Measurements from ENCODE around the gene MAD1L1.

MAD1L1 gene

GRCh38 chr7:2116448-2116810, 116.3 kb downstream of the MAD1L1 start:
- Histone ChIP-seq H2AFZ (ENCODE audit: low read depth, low read length, severe bottlenecking) (no peak overlapping the region), H3K4me3 (ENCODE audit: insufficient read depth, low read length, poor library complexity, severe bottlenecking) (no peak overlapping the region), H3K4me2 (ENCODE audit: low read depth, low read length, poor library complexity, severe bottlenecking) (no peak overlapping the region), H3F3A (ENCODE audit: insufficient read depth) (no peaks in the 10 kb centered on the region), H4K20me1 (ENCODE audit: low read depth, low read length) (no peaks in the 10 kb centered on the region), H3K79me2 (ENCODE audit: insufficient read depth, low read length) (no peaks in the 10 kb centered on the region), H3K36me3 (ENCODE audit: low read length) (no peaks in the 10 kb centered on the region), H3K9me3 (ENCODE audit: insufficient read depth, low read length) (no peaks in the 10 kb centered on the region), H3K27ac (ENCODE audit: low read depth, low read length) (no peak overlapping the region), H3K9ac (ENCODE audit: low read length) (no peak overlapping the region), H3K27me3 (ENCODE audit: low read length) (no peaks in the 10 kb centered on the region), H3K9me2 (replicated peaks; ENCODE audit: insufficient read depth, low read length) (no peaks in the 10 kb centered on the region)
- TF ChIP-seq EZH2phosphoT487 (conservative IDR thresholded peaks at IDR 0.05; ENCODE audit: low read length), result no peak
- no peak for TF ChIP-seq CTCF (IDR thresholded peaks at IDR 0.05; ENCODE audit: insufficient read depth, low read length, poor library complexity, severe bottlenecking)

- no peaks in the 10 kb centered on the region for H3K36me3 ChIP-seq (ENCODE audit: low read length)
- H2AFZ ChIP-seq (ENCODE audit: low read depth, low read length, severe bottlenecking), result no peak overlapping the region
- no peaks in the 10 kb centered on the region for H3K27me3 ChIP-seq (ENCODE audit: low read length)
- TF ChIP-seq CTCF (IDR thresholded peaks at IDR 0.05; ENCODE audit: insufficient read depth, low read length, poor library complexity, severe bottlenecking) (no peak), EZH2phosphoT487 (conservative IDR thresholded peaks at IDR 0.05; ENCODE audit: low read length) (no peak)
- H3K4me3 ChIP-seq (ENCODE audit: insufficient read depth, low read length, poor library complexity, severe bottlenecking), result no peak overlapping the region
- H3K9ac ChIP-seq (ENCODE audit: low read length), result no peak overlapping the region
- no peak overlapping the region for H3K4me2 ChIP-seq (ENCODE audit: low read depth, low read length, poor library complexity, severe bottlenecking)
- no peaks in the 10 kb centered on the region for H3K9me3 ChIP-seq (ENCODE audit: insufficient read depth, low read length)
- no peak overlapping the region for H3K27ac ChIP-seq (ENCODE audit: low read depth, low read length)
- no peaks in the 10 kb centered on the region for H3K79me2 ChIP-seq (ENCODE audit: insufficient read depth, low read length)
- no peaks in the 10 kb centered on the region for H3K9me2 ChIP-seq (replicated peaks; ENCODE audit: insufficient read depth, low read length)
- no peaks in the 10 kb centered on the region for H4K20me1 ChIP-seq (ENCODE audit: low read depth, low read length)
- no peaks in the 10 kb centered on the region for H3F3A ChIP-seq (ENCODE audit: insufficient read depth)
Observed at GRCh38 chr7:2115760-2116447, 116.8 kb downstream of the MAD1L1 start.

GRCh38 chr7:2114926-2115759, 117.6 kb downstream of the MAD1L1 start:
- no peak overlapping the region for H2AFZ ChIP-seq (ENCODE audit: low read depth, low read length, severe bottlenecking)
- H3K27me3 ChIP-seq (ENCODE audit: low read length), result no peaks in the 10 kb centered on the region
- H3K36me3 ChIP-seq (ENCODE audit: low read length), result no peaks in the 10 kb centered on the region
- H3K9ac ChIP-seq (ENCODE audit: low read length), result no peak overlapping the region
- no peaks in the 10 kb centered on the region for H4K20me1 ChIP-seq (ENCODE audit: low read depth, low read length)
- no peaks in the 10 kb centered on the region for H3K9me3 ChIP-seq (ENCODE audit: insufficient read depth, low read length)
- H3K27ac ChIP-seq (ENCODE audit: low read depth, low read length), result no peak overlapping the region
- H3K4me3 ChIP-seq (ENCODE audit: insufficient read depth, low read length, poor library complexity, severe bottlenecking), result no peak overlapping the region
- H3K79me2 ChIP-seq (ENCODE audit: insufficient read depth, low read length), result no peaks in the 10 kb centered on the region
- no peak overlapping the region for H3K4me2 ChIP-seq (ENCODE audit: low read depth, low read length, poor library complexity, severe bottlenecking)
- H3K9me2 ChIP-seq (replicated peaks; ENCODE audit: insufficient read depth, low read length), result no peaks in the 10 kb centered on the region
- no peaks in the 10 kb centered on the region for H3F3A ChIP-seq (ENCODE audit: insufficient read depth)
- TF ChIP-seq CTCF (IDR thresholded peaks at IDR 0.05; ENCODE audit: insufficient read depth, low read length, poor library complexity, severe bottlenecking), result no peak
- TF ChIP-seq EZH2phosphoT487 (conservative IDR thresholded peaks at IDR 0.05; ENCODE audit: low read length), result no peak
